Right ventricle myocardium superior (tissue), 1 donor: ENCODE results near the gene SLC2A10. TPM values are rescaled to one million over a fixed set of nuclear protein-coding genes. Genes with fewer than 3 reads are reported as not detected.

ENCODE experiments used
- ATAC-seq: fragments of 200-7000 bp; cut with Tn5 transposase; one replicate; pipeline ENCODE4 v1.9.1; 2020; ENCODE audit warnings: mild to moderate bottlenecking; ENCODE audit not compliant: poor library complexity
- DNase-seq: peaks from one replicate; pipeline ENCODE4 v3.0.0-alpha.2; 2020
- intact Hi-C: fragments of 100-400 bp; cut with DNase I; formaldehyde crosslinking; loops from one replicate; pipeline ENCODE4 v1.11.2; 2022
- total RNA-seq: library from RNA; stranded (reverse); fragmentation: NEBNext Ultra II Directional; extraction: Animal tissue kit (Norgen Biotek cat#: 25700); gene quantifications from one replicate; pipeline ENCODE4 v1.2.1, GENCODE V29; 2021
- donor health status: DM: no; HTN: yes; CAD: no; lungs with severe emphysema.

Gene SLC2A10
- total RNA-seq, 1 donor from 2014 or later: 2.6 TPM

- no peak for DNase-seq
- no peak for ATAC-seq
- intact Hi-C loops: no loop called here
Observed at GRCh38 chr20:46699651-46700359, 9.6 kb upstream of the SLC2A10 start.

DNA sequence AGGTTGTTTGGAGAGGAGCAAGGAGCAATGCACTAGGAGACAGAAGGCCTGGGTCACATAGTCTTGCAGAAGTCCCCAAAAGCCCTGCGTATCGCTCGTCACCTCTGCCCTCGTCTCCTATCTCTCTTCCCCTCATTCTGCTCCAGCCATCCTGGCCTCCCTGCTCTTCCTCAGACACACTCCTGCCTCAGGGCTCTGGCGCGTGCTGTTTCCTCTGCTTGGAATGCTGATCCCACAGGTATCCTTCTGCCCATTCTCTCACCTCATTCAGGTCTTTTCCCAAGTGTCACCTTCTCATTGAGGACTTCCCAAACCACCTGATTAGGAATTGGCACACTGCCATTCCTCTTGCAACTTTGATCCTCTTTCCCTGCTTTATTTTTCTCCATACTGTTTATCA, 9.0 kb upstream of the SLC2A10 start:
- DNase-seq: no peak
- intact Hi-C loops: no loop called here
- ATAC-seq: no peak

DNA sequence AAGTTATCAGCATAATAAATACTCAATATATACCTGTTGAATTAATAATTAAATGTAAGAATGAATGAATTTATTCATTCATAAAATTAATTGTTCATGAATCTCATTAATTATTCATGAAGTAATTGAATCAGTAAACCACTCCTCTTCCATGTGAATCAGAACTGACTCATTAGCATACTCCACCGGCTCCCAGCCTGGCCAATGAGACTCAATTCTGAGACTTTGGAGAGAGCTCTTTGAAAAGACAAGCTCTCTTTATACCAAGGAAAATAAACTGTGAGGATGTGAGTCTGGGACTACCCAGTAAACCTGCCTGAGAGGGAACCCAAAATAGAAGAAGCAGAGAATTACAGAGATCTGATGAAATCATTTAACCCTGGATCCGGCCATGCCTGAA, 8.4 kb upstream of the SLC2A10 start:
- DNase-seq: no peak
- ATAC-seq: no peak
- intact Hi-C loops: no loop called here

DNA sequence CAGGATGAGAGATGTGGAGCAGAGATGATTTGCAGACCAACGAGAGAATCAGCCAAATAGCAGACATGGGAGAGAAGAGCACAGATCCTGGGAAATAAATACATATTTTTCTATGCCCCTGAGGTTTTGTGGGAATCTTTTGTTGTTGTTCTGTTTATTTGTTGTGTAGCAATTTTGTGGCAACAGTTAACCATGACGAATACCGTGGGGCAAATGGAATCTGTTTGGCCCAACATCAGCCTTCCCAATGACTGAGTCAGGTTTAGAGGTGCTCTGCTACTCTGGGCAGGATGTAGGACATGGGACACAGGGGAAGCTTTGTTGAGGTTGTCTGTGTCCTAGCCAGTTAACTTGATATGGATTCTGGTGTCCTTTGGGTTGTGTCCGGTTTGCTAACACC, 7.9 kb upstream of the SLC2A10 start:
- DNase-seq (no peak), ATAC-seq (no peak)
- intact Hi-C loops: no loop called here

DNA sequence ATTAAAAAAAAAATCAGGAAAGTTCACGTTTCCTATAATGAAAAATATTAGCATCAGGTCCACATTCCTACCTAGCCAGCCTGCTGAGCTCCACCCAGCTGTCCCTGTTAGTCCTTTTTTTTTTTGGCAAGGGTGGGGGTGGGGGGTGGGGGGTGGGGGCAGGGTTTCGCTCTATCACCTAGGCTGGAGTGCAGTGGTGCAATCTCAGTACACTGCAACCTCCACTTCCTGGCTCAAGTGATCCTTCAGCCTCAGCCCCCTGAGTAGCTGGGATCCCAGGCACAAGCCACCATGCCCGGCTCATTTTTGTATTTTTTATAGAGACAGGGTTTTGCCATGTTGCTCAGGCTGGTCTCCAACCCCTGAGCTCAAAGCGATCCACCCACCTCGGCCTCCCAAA, 7.5 kb upstream of the SLC2A10 start:
- ATAC-seq (no peak), DNase-seq (no peak)
- intact Hi-C loops: no loop called here

DNA sequence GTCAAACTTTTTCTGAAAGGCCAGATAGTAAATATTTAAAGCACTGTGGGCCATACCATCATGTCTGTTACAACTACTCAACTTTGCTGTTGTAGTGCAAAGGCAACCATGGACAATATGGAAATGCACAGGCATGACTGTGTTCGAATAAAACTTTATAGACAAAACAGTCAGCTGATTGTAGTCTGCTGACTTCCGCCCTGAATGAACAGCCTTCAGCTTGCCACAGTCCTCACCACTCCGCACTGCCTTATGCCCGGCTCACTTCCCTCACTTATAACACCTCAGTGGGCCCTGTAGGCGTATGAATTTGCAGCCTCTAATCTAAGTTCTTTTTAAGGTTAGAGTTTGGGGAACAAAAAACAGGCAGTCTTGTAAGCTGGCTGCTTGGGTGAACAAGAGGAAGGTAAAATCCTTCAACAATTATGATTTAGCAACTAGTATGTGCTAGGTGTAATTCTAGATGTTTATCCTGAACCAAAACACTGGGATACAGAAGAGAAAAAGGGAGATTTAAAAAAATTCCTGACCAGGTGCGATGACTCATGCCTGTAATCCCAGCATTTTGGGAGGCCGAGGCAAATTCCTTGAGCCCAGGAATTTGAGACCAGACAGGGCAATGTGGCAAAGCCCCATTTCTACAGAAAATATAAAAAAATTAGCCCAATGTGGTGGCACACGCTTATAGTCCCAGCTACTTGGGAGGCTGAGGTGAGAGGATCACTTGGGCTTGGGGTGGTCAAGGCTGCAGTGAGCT, 6.8 kb upstream of the SLC2A10 start:
- ATAC-seq (no peak), DNase-seq (no peak)
- intact Hi-C loops: no loop called here

DNA sequence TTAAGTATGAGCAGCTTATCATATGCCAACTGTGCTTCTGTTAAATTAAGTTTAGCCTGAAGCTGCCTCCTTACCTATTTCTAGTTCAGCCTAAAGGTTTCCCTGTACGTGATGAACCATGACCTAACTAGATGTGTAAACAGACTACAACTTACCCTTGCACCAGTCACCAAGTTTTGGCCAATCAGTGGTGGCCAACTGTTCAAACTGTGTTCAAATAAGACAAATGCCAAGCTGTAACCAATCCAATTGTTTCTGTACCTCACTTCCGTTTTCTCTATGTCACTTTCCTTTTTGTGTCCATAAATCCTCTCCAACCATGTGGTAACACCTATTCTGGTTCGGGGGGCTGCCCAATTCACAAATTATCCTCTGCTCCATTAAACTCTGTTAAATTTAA, 6.0 kb upstream of the SLC2A10 start:
- ATAC-seq: no peak
- intact Hi-C loops: no loop called here

GRCh38 chr20:46704714-46705377, 4.6 kb upstream of the SLC2A10 start:
- no peak for DNase-seq
- ATAC-seq: no peak
- intact Hi-C loops: no loop called here

More for the DNA sequence above, 6.0 kb upstream of the SLC2A10 start:
- no peak for DNase-seq

DNA sequence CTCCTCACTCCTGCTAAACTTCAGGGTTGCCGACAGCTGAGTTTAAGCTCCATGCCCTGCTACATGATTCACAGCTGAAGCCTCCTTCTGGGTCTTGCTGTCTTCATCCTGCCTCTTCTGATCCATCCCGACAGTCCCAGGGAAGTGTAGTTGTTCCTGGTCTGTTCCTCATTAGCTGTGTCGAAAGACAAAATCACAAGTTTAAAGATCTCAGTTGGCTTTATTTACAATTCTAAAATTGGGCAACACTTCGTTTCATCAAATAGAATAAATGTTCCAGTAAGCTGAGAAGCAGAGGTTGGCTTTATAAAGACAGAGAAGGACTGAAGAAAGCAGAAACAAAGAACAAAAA, 4.1 kb upstream of the SLC2A10 start:
- ATAC-seq (no peak), DNase-seq (no peak)
- intact Hi-C loops: no loop called here

DNA sequence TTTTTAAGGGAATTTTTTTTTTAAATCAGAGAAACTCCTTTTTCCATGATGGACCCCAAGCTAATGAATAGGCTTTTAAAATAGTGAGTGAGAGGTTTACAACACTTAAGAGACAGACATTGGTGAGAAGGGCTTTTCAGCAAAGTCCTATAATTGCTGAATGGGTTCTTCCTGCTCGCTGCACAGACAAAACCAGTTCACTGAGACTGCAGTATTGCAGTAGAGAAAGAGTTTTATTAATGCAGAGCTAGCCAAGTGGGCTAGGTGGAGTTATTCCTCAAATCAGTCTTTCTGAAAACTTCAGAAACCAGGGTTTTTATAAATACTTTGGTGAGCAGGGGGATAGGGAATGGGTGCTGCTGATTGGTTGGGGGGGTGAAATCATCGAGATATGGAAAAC, 3.2 kb upstream of the SLC2A10 start:
- intact Hi-C loops: no loop called here
- no peak for ATAC-seq
- DNase-seq: no peak

GRCh38 chr20:46708172-46708860, 1.1 kb upstream of the SLC2A10 start:
- DNase-seq: no peak
- no peak for ATAC-seq
- intact Hi-C loops: no loop called here

- ATAC-seq (peak; percentile 11), DNase-seq (no peak)
- intact Hi-C loops: no loop called here
Observed at GRCh38 chr20:46709055-46709458, 392 bp upstream of the SLC2A10 start.

GRCh38 chr20:46710153-46710913, 884 bp downstream of the SLC2A10 start:
- intact Hi-C loops: no loop called here
- ATAC-seq (no peak), DNase-seq (no peak)

GRCh38 chr20:46712056-46712636, 2.7 kb downstream of the SLC2A10 start:
- ATAC-seq (no peak), DNase-seq (no peak)
- intact Hi-C loops: no loop called here

GRCh38 chr20:46713957-46714834, 4.7 kb downstream of the SLC2A10 start:
- intact Hi-C loops: no loop called here
- ATAC-seq (no peak), DNase-seq (no peak)

DNA sequence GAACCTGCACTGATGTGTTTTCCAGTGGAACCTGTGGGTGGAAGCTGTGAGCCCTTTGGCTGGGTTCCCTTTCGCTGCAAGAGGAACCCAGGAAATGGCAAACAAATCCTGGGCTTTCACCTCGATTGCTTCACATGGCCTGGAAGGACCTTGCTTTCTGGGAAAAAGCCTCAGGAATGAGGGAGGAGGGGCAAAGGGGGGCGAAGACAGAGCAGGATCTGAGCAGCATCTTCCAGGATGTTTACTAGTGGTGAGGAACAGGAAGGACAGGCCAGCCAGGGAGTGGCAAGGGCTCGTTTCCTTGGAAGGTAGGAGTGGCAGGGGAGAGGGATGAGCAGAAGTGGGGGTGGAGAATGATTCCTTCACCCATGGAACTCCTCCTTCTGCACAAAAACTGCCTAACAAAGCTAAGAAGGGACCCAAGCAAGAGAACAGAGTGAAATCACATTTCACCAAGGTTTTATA, 5.9 kb downstream of the SLC2A10 start:
- DNase-seq (no peak), ATAC-seq (peak; percentile 37)
- intact Hi-C loops: no loop called here

GRCh38 chr20:46717818-46718541, 8.5 kb downstream of the SLC2A10 start:
- no peak for ATAC-seq
- intact Hi-C loops: no loop called here
- DNase-seq: no peak
